Measurements from ENCODE around the gene LSM2. TPM values are rescaled to one million over a fixed set of nuclear protein-coding genes. Genes with fewer than 3 reads are reported as not detected.
"Not testable (repeated sequence)": the region's sequence is repeated elsewhere in the genome, so short reads cannot be mapped to it uniquely, and the experiment has no call there.

LSM2 gene
- total and polyA plus RNA-seq, 2 donors: 71.8 to 76.8 TPM

DNA sequence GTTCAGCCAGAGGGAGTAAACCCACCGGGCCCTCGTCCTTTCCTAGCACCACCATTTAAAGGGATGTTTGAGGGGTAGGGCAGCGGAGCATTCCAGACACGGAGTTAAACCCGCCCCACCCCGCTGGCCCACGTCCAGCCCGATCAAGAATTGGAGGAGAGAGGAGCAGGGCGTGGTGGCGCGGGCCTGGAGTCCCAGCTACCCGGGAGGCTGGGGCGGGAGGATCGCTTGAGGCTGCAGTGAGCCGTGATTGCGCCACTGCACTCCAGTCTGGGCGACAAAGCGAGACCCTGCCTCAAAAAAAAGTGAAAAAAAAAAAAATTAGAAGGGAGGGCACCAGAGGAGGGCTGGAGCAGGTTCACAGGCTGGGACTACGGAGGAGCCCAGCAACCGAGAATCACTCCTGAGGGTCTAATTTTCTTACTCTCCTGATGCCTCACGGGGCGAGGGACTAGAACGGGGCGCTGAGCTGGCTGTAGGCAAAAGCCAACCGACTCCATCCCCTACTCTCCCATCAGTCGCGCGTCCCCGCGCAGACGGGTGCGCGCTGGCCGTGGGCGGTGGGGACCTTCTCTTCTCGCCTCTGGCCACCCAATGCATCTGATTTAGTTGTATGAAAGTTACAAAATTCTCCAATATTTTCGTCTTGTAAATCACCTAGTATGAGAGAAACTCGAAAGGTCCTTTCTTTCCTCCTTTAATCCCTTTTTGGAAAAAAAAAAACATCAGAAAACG lies 14.7 kb upstream of the LSM2 start:
- Histone ChIP-seq H3K27me3 (ENCODE audit: control insufficient read depth in 2 of 2, insufficient read depth in 1 of 2, low read length in 1 of 2) (peaks cover 0 to 13% of the 10 kb centered on the region in 2 donors), H3K4me3 (ENCODE audit: low read length in 2 of 2) (peak overlapping the region; percentile 79 to 80), H3K27ac (ENCODE audit: low read depth in 1 of 2, low read length in 1 of 2) (peak overlapping the region; percentile 85 to 89), H3K36me3 (ENCODE audit: control insufficient read depth in 2 of 2, insufficient read depth in 2 of 2, low read length in 1 of 2) (no peaks in the 10 kb centered on the region), H3K9me3 (ENCODE audit: control insufficient read depth in 2 of 2, insufficient read depth in 1 of 2, low read length in 1 of 2) (peaks cover 0 to 8% of the 10 kb centered on the region in 2 donors), H3K4me1 (ENCODE audit: control insufficient read depth in 2 of 2, insufficient read depth in 2 of 2, low read length in 2 of 2) (peaks cover 11 to 33% of the 10 kb centered on the region in 2 donors)
- peak in 2 of 9 donors; percentile 52 to 53 for DNase-seq (ENCODE audit: low read depth in 6 of 9, low spot score in 9 of 9)
- 14% methylated on average over 39 of the region's 39 CpGs for WGBS

DNA sequence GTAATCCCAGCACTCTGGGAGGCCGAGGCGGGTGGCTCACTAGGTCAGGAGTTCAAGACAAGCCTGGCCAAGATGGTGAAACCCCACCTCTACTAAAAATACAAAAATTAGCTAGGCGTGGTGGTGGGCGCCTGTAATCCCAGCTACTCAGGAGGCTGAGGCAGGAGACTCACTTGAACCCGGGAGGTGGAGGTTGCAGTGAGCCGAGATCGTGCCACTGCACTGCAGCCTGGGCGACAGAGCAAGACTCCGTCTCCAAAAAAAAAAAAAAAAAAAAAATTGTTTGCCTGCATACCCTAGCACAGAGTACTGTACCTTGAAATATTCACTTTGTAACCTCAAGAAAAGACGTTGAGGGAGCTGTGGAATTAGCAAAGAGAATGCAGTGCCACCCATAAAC lies 13.6 kb upstream of the LSM2 start:
- not testable (repeated sequence) for DNase-seq (ENCODE audit: low read depth in 6 of 9, low spot score in 9 of 9); H3K36me3 ChIP-seq (ENCODE audit: control insufficient read depth in 2 of 2, insufficient read depth in 2 of 2, low read length in 1 of 2); H3K27ac ChIP-seq (ENCODE audit: low read depth in 1 of 2, low read length in 1 of 2); H3K9me3 ChIP-seq (ENCODE audit: control insufficient read depth in 2 of 2, insufficient read depth in 1 of 2, low read length in 1 of 2); H3K4me3 ChIP-seq (ENCODE audit: low read length in 2 of 2)
- peaks cover 9 to 30% of the 10 kb centered on the region in 2 donors for H3K4me1 ChIP-seq (ENCODE audit: control insufficient read depth in 2 of 2, insufficient read depth in 2 of 2, low read length in 2 of 2)
- peaks cover 0 to 16% of the 10 kb centered on the region in 2 donors for H3K27me3 ChIP-seq (ENCODE audit: control insufficient read depth in 2 of 2, insufficient read depth in 1 of 2, low read length in 1 of 2)
- WGBS: 97% methylated on average over 10 of the region's 10 CpGs

DNA sequence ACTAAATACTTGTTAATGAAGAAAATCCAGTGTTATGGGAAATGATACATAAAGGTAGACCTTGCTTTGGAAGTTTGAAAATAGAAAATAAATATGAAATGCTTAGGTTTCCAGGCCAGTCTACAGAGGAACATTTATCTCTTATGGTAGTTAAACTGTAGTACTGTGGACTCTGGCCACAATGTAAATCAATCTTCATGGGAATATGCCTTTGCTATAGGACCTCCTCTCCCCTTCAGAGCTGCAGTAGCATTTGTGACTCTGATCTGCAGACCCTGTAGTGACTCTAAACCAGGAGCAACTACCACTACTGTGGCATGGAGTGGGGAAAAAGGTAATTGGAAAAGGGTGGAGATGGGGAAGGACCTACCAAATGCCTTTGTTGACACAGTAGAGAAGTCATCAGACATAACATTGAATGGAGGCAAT lies 13.1 kb upstream of the LSM2 start:
- no peak overlapping the region for H3K27ac ChIP-seq (ENCODE audit: low read depth in 1 of 2, low read length in 1 of 2)
- peaks cover 0 to 8% of the 10 kb centered on the region in 2 donors for H3K9me3 ChIP-seq (ENCODE audit: control insufficient read depth in 2 of 2, insufficient read depth in 1 of 2, low read length in 1 of 2)
- no peak for DNase-seq (ENCODE audit: low read depth in 6 of 9, low spot score in 9 of 9)
- H3K27me3 ChIP-seq (ENCODE audit: control insufficient read depth in 2 of 2, insufficient read depth in 1 of 2, low read length in 1 of 2): peaks cover 0 to 21% of the 10 kb centered on the region in 2 donors
- peaks cover 9 to 34% of the 10 kb centered on the region in 2 donors for H3K4me1 ChIP-seq (ENCODE audit: control insufficient read depth in 2 of 2, insufficient read depth in 2 of 2, low read length in 2 of 2)
- no peak overlapping the region for H3K4me3 ChIP-seq (ENCODE audit: low read length in 2 of 2)
- no peaks in the 10 kb centered on the region for H3K36me3 ChIP-seq (ENCODE audit: control insufficient read depth in 2 of 2, insufficient read depth in 2 of 2, low read length in 1 of 2)

DNA sequence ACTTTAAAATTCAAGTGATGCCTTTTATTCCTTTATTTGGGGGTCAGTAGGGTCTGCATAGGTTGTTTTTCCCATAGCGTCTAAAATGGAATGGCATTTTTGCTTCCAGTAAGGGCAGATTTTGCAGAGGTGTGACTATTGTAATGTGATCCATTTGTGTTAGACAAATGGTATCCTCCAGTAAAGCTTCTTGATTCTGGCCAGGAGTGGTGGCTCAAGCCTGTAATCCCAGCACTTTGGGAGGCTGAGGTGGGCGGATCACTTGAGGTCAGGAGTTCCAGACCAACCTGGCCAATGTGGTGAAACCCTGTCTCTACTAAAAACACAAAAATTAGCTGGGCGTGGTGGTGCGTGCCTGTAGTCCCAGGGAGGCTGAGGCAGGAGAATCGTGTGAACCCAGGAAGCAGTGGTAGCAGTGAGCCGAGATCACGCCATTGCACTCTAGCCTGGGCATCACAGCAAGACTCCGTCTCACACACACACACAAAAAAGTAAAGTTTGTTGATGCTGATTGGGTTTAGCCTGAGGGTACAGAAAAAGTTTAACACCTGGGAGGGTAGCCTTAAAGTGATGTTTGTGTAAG lies 11.3 kb upstream of the LSM2 start:
- not testable (repeated sequence) for H3K36me3 ChIP-seq (ENCODE audit: control insufficient read depth in 2 of 2, insufficient read depth in 2 of 2, low read length in 1 of 2); DNase-seq (ENCODE audit: low read depth in 6 of 9, low spot score in 9 of 9)
- 75% methylated on average over 8 of the region's 8 CpGs for WGBS
- Histone ChIP-seq H3K4me3 (ENCODE audit: low read length in 2 of 2) (peak overlapping the region; percentile 4 to 42), H3K27ac (ENCODE audit: low read depth in 1 of 2, low read length in 1 of 2) (peak overlapping the region; percentile 43 to 50), H3K4me1 (ENCODE audit: control insufficient read depth in 2 of 2, insufficient read depth in 2 of 2, low read length in 2 of 2) (peaks cover 15 to 49% of the 10 kb centered on the region in 2 donors), H3K27me3 (ENCODE audit: control insufficient read depth in 2 of 2, insufficient read depth in 1 of 2, low read length in 1 of 2) (peaks cover 0 to 39% of the 10 kb centered on the region in 2 donors), H3K9me3 (ENCODE audit: control insufficient read depth in 2 of 2, insufficient read depth in 1 of 2, low read length in 1 of 2) (peaks cover 0 to 12% of the 10 kb centered on the region in 2 donors)

GRCh38 chr6:31817133-31817928 lies 10.6 kb upstream of the LSM2 start:
- Histone ChIP-seq H3K27me3 (ENCODE audit: control insufficient read depth in 2 of 2, insufficient read depth in 1 of 2, low read length in 1 of 2) (peaks cover 0 to 39% of the 10 kb centered on the region in 2 donors), H3K27ac (ENCODE audit: low read depth in 1 of 2, low read length in 1 of 2) (peak overlapping the region; percentile 50 to 91), H3K4me3 (ENCODE audit: low read length in 2 of 2) (peak overlapping the region in 1 of 2 donors; percentile 42), H3K4me1 (ENCODE audit: control insufficient read depth in 2 of 2, insufficient read depth in 2 of 2, low read length in 2 of 2) (peaks cover 12 to 45% of the 10 kb centered on the region in 2 donors), H3K9me3 (ENCODE audit: control insufficient read depth in 2 of 2, insufficient read depth in 1 of 2, low read length in 1 of 2) (peaks cover 0 to 12% of the 10 kb centered on the region in 2 donors)
- peak in 1 of 9 donors; percentile 57 for DNase-seq (ENCODE audit: low read depth in 6 of 9, low spot score in 9 of 9)
- 33% methylated on average over 15 of the region's 37 CpGs for WGBS
- H3K36me3 ChIP-seq (ENCODE audit: control insufficient read depth in 2 of 2, insufficient read depth in 2 of 2, low read length in 1 of 2): not testable (repeated sequence)

DNA sequence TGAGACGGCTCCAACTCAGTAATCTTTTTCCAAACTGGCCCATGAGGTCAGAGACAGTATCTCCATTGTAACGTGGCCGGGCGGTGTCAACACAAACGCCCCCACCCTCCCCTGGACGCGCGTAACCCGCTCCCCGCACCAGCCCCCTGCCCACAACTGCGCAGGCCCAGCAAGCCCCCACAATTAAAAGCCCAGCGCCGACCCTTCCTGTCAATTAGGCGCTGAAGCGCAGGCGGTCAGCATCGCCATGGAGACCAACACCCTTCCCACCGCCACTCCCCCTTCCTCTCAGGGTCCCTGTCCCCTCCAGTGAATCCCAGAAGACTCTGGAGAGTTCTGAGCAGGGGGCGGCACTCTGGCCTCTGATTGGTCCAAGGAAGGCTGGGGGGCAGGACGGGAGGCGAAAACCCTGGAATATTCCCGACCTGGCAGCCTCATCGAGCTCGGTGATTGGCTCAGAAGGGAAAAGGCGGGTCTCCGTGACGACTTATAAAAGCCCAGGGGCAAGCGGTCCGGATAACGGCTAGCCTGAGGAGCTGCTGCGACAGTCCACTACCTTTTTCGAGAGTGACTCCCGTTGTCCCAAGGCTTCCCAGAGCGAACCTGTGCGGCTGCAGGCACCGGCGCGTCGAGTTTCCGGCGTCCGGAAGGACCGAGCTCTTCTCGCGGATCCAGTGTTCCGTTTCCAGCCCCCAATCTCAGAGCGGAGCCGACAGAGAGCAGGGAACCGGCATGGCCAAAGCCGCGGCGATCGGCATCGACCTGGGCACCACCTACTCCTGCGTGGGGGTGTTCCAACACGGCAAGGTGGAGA lies 8.5 kb upstream of the LSM2 start, which contains the start of the genes HSPA1A and HSPA1L:
Gene HSPA1A, plus strand, starts transcription at position 519 of the 814 bp plus-strand sequence. Its CDS starts 214 bp downstream, at position 733.
Gene HSPA1L, minus strand, starts transcription at position 259 of the 814 bp plus-strand sequence. CDS start 3,311 bp downstream, outside the sequence.
- under 1% methylated on average over 56 of the region's 56 CpGs for WGBS
- Histone ChIP-seq H3K36me3 (ENCODE audit: control insufficient read depth in 2 of 2, insufficient read depth in 2 of 2, low read length in 1 of 2) (peaks cover 0 to 4% of the 10 kb centered on the region in 2 donors), H3K27me3 (ENCODE audit: control insufficient read depth in 2 of 2, insufficient read depth in 1 of 2, low read length in 1 of 2) (peaks cover 0 to 29% of the 10 kb centered on the region in 2 donors), H3K4me3 (ENCODE audit: low read length in 2 of 2) (peak within 1 kb of the TSS; percentile 45 to 64), H3K4me1 (ENCODE audit: control insufficient read depth in 2 of 2, insufficient read depth in 2 of 2, low read length in 2 of 2) (peaks cover 6 to 34% of the 10 kb centered on the region in 2 donors), H3K9me3 (ENCODE audit: control insufficient read depth in 2 of 2, insufficient read depth in 1 of 2, low read length in 1 of 2) (peaks cover 0 to 4% of the 10 kb centered on the region in 2 donors), H3K27ac (ENCODE audit: low read depth in 1 of 2, low read length in 1 of 2) (peak within 1 kb of the TSS; percentile 82 to 91)
- DNase-seq (ENCODE audit: low read depth in 6 of 9, low spot score in 9 of 9): peak in 3 of 9 donors; percentile 42 to 74 (median 60)

DNA sequence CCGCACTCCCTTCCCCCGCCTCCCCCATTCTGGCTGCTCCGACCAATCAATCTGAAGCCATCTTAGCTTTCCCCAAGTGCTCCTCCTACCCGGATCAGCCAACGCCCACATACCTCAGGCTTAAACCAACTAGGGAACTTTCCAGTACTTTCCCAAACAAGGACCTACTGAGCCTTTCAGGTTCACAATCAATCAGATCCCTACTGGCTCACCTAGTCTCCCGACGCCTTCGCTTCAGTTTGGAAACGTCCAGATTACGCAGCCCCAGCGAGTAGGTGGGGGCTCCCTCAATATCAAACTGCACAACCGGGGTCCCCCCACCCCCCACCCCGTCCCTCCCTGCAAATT lies 7.9 kb upstream of the LSM2 start:
- H3K4me3 ChIP-seq (ENCODE audit: low read length in 2 of 2): peak overlapping the region; percentile 45 to 64
- H3K27ac ChIP-seq (ENCODE audit: low read depth in 1 of 2, low read length in 1 of 2): peak overlapping the region; percentile 82 to 91
- H3K4me1 ChIP-seq (ENCODE audit: control insufficient read depth in 2 of 2, insufficient read depth in 2 of 2, low read length in 2 of 2): peaks cover 6 to 34% of the 10 kb centered on the region in 2 donors
- H3K36me3 ChIP-seq (ENCODE audit: control insufficient read depth in 2 of 2, insufficient read depth in 2 of 2, low read length in 1 of 2): peaks cover 0 to 7% of the 10 kb centered on the region in 2 donors
- WGBS: under 1% methylated on average over 13 of the region's 13 CpGs
- peak in 3 of 9 donors; percentile 63 to 79 (median 69) for DNase-seq (ENCODE audit: low read depth in 6 of 9, low spot score in 9 of 9)
- peaks cover 0 to 4% of the 10 kb centered on the region in 2 donors for H3K9me3 ChIP-seq (ENCODE audit: control insufficient read depth in 2 of 2, insufficient read depth in 1 of 2, low read length in 1 of 2)
- peaks cover 0 to 29% of the 10 kb centered on the region in 2 donors for H3K27me3 ChIP-seq (ENCODE audit: control insufficient read depth in 2 of 2, insufficient read depth in 1 of 2, low read length in 1 of 2)

GRCh38 chr6:31813465-31813849 lies 6.7 kb upstream of the LSM2 start:
- H3K9me3 ChIP-seq (ENCODE audit: control insufficient read depth in 2 of 2, insufficient read depth in 1 of 2, low read length in 1 of 2): peaks cover 0 to 4% of the 10 kb centered on the region in 2 donors
- H3K27me3 ChIP-seq (ENCODE audit: control insufficient read depth in 2 of 2, insufficient read depth in 1 of 2, low read length in 1 of 2): peaks cover 0 to 26% of the 10 kb centered on the region in 2 donors
- WGBS: 97% methylated on average over 7 of the region's 7 CpGs
- peaks cover 6 to 31% of the 10 kb centered on the region in 2 donors for H3K4me1 ChIP-seq (ENCODE audit: control insufficient read depth in 2 of 2, insufficient read depth in 2 of 2, low read length in 2 of 2)
- H3K4me3 ChIP-seq (ENCODE audit: low read length in 2 of 2): no peak overlapping the region
- H3K36me3 ChIP-seq (ENCODE audit: control insufficient read depth in 2 of 2, insufficient read depth in 2 of 2, low read length in 1 of 2): peaks cover 0 to 8% of the 10 kb centered on the region in 2 donors
- DNase-seq (ENCODE audit: low read depth in 6 of 9, low spot score in 9 of 9): no peak
- peak overlapping the region in 1 of 2 donors; percentile 70 for H3K27ac ChIP-seq (ENCODE audit: low read depth in 1 of 2, low read length in 1 of 2)
